Suppressor macrophage (primary cell): Measurements from ENCODE around the gene ALK.
A peak's percentile ranks its signal among the peaks of the same experiment; 100 is the strongest.

Experiments
- DNase-seq, 4 experiments: peaks; one replicate each; pipeline ENCODE4 v3.0.0-alpha.2; 2020 to 2022
- total RNA-seq, 17 experiments: gene quantifications; one replicate each; lab custom pipeline; 2026; ENCODE audit warnings: mixed read lengths in 6 of 17, inconsistent platforms in 3 of 17; lab: John Stamatoyannopoulos, UW

Gene ALK
- 0 to 10.3 (median 0.63) reads per million in 17 experiments for total RNA-seq

DNA sequence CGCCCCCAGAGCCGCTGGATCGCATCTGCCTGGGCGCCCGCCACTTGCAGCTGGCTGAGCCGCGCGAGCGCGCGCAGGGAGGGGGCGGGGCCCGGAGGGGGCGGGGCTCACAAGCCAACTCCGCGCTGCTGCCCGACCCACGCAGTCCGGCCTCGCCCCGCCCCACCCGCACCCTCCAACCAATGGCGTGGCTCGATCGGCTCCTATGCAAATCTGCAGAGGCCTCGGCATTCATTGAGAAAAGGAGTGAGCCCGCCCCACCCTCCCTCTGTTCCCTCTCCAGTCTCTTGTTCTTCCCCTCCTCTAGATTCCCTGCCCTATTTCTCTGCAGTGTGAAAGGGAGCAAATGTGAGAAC, at the start of gene ALK:
Gene ALK, minus strand, starts transcription at position 27 of the 356 bp plus-strand sequence. CDS start 927 bp downstream, outside the sequence.
- peak; percentile 66 to 87 (median 76) for DNase-seq

DNA sequence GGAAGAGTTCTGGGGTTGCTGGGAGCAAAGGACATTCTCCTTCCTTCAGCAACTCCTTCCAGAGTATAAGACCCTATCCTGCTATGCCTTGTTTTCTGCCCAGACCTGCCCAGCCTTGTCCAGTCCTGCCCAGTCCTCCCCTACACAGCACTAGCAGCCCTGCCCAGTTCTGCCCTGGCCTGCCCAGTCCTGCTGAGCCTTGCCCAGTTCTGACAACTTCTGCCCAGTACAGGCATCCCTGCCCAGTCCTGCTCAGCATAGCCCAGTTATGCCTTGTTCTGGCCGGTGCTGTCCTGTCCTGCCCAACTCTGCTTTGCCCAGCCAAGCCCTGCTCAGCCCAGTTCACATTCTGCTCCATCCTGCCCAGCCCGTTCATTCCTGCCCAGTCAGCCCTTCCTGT, 44.9 kb upstream of the ALK start:
- DNase-seq: no peak

DNA sequence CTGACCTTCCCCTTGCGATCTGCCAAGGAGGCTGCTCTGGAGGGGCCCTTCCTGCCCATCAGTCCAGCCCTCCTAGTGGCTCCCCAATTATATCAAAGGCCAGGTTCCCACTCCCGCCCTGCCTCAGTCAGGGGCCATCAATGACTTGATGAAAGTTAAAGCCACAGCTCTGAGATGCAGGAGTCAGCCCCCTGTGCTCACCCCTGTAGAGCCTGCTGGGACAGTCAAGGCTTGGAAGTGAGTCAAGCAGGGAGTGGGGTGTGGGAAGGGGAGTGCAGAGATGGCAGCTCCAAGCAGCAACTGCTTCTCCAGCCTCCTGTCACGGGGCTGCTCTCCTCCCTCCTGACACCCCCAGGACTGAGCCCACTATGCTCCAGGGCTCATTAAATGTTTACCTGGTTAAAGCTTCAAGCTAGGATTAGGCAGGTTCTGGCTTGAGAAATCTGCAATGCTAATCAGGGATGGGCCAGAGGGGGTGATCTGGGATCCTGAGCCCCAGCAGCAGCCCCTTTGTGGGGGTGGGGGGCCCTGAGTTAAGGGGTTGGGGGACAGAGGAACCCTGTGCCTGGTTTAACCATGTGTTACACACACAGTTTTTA, 42.7 kb upstream of the ALK start:
- no peak for DNase-seq

DNA sequence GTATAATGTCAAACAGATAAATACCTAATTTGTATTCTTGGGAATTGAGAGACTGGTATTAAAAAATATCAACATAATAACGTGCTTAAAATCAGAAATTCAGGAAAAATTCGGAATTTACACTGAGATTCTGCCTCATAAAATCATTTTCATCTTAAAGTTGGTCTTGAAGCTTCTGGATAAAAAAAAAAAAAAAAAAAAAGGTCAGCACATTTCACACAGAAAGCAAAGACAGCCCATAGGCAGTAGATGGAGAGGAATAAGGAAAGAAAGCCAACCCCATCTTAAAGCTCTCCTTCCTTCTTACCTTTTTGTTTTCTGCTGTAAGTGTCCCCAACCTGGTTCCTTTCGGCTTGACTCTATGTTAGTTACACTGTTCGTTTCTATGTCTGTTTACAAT, 41.5 kb upstream of the ALK start:
- no peak for DNase-seq

DNA sequence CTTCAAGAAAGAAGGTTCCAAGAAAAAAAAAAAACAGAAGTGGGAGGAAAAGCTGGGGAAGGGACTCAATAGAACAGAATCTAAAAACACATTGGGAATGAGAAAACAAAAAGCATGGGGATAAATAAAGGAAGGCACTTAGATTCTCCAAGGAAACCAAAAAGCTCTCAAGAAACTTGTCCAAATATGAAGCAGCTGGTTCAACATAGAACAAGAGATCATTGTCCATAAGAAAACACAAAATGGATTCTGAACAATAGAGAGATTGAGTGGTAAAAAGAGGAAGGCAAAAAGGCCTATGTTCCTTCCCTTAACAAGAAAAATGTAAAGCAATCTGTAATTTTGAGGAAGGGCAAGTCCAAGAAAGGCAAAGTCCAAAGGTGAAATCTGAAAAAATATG, 32.9 kb upstream of the ALK start:
- no peak for DNase-seq

DNA sequence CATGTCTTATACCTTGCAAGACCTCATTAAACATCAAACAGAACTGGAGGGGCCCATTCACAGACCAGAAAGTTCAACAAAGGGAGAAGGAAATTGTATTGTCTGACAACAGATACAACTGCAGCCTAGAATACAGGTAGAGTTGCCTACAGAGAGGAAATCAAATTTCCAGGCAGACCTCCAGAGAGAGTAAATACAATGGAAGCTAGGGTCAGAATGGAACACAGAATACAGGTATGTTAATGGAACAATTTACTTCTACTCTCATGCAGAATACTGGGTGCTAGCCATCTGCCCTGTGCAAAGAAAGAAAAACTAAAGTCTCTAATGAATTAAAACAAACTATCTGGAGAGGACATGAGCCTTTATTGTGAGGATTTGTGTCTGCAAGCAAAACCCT, 31.6 kb upstream of the ALK start:
- no peak for DNase-seq

DNA sequence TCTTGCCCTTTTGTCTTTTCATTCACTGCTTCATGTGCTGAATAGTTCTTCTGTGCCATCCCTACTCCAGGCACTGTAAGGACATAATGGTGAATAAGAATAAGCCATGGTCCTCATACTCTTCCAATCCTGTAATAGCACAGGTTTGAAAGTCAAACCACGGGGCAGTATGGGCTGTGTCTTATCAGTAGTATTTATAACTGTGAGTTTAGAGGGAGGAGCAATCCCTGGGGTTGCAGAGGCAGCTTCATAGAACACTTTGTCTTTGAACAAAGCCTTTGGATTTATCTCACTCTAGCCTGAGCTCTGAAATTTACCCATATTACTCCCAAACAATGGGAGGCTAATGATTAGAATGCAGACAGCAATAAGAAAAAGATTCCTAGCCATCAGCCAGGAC, 30.2 kb upstream of the ALK start:
- DNase-seq: no peak

DNA sequence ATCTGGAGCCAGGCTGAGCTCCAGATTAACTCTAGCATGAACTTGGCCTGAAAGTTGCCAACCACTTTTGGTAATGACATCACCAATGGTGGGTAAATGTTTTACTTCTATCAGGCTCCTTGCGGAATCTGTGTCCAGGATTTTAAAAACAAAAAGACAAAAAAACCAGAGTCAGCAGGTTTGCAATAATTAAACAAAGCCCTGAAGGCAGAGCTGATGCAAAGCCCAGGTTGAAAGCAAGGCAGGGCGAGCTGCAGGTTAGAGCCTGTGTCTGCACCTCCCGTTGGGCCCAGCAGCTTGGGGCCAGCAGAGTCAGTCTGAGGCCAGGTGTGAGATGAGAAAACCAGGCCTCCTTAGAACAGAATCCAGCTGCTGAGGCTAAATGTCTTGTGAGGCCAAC, 29.1 kb upstream of the ALK start:
- DNase-seq: no peak

DNA sequence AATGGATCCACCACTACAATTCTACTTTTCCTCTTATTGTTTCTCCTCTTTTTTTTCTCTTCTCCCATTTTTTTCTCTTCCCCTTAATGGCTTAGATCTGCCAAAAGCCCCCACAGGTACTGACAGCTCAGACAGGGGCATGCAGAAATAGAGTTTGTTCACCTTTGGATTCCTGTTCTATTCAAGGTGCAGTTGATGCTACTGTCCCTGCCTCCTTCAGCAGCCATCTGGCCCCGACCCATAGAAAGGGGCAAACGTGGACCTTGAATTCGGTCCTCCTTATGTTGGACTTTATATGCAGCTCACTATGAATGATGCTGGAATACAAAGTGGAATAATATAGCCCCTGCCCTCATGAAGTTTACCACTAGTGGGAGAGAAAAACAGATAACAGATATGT, 27.7 kb upstream of the ALK start:
- no peak for DNase-seq

DNA sequence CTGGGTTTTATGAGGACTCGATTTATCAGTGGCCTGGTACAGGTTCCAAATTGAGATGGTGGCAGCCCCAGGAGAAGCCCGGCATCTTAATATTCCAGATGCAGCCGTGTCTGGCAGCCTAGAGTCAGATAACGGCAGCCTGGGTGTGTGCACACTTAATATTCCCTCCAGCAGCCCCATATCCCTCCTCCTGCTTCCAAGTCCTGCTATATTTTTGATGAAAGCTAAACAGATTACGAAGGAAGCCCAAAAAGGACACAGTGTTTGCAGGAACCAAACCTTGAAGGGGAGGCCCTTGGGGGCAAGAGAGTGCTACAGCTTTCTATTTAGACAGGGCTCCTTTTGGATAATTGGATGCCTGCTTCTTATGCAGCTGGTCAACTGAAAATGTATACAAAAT, 25.1 kb upstream of the ALK start:
- no peak for DNase-seq

DNA sequence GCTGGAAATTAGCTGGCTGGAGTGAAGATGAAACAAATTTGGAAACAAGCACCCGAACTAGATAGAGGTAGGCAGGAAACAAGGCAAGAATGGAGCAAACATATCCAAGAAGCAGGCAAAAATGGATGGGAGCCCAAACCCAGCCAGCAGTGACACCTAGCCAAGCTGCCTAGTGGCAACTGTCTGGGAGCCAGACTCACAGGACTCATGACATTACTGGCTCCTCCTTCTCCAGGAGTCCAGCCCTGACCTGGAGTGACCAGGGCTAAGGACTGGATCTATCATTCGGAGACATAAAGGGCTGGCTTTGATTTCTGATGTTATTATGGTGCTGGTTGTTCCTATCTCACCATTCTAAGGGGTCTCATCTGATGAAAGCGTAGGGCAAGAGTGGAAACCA, 21.3 kb upstream of the ALK start:
- no peak for DNase-seq

DNA sequence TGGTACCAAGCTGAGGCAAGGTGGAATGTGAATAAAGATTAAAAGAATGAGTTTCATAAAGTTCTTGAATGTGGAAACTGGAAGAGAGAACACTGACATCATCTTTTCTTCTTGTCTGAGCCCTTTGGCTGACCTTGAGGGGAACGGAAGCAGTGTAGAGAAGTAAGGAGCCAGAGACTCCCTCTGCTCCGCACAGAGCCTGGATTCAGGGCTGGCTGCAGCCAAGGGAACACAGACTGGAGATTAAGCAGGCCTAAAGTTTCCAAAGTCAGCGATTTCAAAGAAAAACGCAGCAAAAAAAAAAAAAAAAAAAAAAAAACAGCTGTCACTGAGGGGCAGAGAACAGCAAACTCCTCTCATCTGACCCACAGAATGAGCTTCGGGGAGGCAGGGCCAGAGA, 19.3 kb upstream of the ALK start:
- no peak for DNase-seq

DNA sequence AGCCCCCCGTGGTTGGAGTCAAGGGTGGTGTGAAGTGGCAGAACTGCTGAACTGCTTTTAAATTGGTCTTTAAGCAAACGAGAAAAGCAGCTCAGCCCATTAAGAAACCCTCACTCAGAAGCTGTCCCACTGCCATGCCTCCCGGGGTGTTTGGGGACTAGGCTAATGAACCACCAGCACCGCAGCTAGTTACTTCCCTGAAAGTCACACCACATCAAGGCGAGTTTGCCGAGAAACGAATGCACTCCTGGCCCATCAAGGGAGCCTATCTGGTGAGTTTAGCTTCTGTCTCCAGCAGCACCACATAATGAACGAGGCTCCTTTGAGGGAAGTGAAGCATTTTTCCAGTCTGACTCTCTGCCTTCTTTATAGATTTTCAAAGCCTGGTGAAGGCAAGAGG, 14.6 kb upstream of the ALK start:
- no peak for DNase-seq

DNA sequence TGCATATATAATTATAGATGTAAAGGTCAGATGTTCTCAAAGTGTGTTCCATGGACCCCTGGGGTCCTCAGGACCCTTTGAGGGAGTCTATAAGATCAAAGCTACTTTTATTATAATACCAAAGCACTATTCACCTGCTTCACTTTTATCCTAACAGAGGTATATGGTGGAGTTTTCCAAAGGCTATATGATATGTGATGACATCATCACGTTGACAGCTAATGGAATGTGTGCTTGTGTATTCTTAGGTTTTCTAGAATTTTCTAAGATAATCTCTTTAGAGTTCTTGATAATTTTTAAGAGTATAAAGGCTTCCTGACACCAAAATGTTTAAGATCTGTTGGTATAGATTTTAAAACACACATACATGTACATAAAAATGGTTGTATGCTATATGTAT, 10.4 kb upstream of the ALK start:
- no peak for DNase-seq

DNA sequence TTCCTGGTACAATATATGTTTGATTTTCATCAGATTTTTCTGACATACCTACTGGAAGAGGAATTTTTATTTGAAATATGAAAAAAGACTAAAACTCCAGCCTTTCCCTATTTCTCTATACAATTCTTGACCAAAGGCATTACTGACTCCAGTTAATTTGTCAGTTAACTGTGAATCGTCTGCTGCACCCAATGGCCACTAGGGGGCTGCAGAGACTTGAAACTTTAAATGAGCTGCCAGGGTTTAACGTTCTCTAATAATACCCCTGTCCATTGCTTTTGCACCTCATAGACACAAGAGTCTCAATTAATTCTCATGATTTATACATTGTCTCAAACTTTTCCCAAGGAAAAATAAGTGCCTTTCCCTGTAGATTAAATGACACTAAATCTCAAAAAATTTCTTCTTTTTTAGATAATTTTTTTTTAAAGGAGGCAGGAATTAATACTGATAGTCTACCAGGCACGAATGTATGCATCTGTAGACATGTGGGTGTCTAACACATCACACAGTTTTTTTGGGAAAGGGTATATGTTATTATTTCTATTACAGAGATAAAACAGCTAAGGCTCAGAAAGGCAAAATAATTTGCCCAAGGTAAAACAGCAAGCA, 1.8 kb upstream of the ALK start:
- DNase-seq: peak; percentile 72 to 85 (median 76)

DNA sequence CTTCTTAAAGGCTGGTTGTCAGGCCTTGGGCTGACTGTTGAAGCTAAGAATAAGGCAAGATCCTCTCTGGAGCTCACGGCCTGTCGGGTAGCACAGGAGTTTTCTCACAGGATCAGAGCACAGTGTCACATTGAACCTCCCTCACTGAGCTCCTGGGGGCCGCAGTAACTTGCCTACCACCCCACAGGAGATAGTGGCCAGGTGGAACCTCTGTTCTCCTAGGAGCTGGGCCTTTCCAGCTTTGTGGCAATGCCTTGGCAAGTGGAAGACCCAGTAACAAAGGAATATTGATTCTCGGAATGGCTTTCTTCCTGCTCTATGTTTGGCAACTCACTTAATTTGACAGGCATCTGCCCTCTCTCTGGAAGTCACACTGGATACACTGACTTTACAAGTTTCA, 1.2 kb upstream of the ALK start:
- no peak for DNase-seq

DNA sequence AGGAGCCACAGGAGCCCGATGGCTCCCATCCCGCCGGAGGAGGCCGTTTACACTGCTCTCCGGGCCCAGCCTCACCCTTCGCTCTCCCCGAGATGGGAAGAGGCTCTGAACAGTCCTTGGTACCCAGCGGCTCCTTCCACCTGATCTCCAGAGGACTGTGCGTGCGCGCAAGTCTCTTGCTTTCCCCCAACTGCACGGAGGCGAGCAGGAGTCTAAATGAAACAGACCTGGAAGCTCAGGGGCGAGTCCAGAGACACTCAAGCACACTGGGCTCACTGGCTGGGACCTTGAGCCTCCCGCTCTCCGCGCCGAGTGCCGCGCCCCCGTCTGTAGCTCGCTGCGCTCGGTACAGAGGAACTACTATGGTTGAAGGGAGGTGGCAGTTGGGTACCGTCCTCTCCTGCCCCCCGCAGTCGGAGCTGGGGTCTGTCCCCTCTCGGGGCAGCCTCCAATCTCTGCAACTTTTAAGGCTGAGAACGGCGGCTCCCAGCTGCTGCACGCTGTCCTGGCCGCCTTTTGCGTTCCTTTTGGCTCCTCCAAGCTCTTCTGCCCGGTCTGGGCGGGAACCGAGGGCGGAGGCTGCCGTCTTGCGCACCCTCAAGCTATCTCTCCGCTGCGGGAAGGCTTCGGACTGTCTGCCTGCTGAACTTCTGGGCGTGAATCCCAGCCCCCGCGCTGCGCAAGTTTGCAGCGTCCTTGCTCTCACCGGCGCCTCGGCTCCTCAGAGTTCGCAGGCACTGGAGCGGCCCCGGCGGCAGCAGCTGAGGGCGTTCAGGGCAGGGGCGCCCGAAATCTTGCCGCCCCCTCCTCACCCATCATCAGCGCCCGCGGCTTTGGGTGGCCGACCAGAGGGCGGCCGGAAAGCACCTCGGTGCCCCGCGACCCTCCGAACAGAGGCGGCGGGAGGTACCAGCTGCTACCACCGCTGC, 491 bp downstream of the ALK start:
- peak in 2 of 4 experiments; percentile 9 to 13 for DNase-seq

DNA sequence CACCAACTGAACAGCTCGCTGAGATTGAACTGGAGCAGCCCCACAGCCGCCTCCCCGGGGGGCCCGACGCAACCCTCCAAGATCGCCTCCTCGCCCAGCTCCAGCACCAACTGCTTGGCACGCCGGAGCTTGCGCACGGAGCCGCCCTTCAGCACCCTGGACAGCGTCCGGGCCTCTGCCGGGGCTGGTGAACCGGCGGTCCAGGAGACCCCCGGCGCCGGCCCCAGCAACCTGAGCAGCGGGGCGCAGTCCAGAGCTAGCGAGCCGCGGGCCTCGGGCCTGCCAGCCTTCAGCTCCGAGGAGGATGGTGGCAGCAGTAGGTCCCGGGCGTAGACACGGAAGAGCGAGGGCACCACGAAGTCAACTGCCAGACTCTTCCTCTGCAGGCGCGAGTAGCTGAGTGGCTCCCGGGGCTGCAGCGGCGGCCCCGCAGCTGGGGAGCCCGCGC, 1.2 kb downstream of the ALK start:
- peak; percentile 9 to 72 (median 48) for DNase-seq

DNA sequence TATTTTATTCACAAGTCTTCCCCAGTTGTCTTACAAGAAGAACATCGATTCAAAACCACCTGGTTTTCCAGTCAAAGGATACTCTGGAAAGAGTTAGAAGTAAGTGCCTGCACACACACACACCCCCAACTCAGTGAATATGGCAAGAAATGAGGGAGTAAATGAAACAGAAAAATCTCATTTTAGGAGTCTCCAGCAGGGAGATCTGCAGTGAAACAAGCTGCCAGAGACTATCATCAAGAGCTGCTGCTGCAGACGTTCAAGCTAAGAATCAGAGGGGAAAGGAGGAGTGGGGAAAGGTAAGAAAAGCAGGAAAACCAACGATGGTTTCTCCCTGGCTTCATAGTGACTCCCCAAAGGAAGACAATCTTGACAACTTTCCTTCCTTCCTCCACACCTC, 2.4 kb downstream of the ALK start:
- DNase-seq: no peak

DNA sequence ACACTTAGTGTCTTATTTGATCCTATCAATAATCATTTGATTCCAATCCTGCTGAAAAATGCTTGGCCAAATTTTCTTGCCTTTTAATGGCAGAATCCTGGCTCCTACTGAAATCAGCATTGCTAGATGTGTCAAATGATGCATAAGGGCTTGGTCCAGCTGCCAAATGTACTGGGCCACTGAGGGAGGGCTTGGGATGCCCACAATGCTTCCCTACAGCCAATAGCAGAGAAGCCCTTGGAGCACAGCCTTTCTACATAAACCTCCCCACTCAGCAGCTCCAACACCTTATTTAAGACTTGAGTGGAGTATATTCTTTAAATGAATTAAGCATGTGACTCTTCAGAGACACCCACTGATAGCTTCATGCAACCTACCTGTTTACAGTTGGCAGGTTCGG, 3.6 kb downstream of the ALK start:
- DNase-seq: no peak

DNA sequence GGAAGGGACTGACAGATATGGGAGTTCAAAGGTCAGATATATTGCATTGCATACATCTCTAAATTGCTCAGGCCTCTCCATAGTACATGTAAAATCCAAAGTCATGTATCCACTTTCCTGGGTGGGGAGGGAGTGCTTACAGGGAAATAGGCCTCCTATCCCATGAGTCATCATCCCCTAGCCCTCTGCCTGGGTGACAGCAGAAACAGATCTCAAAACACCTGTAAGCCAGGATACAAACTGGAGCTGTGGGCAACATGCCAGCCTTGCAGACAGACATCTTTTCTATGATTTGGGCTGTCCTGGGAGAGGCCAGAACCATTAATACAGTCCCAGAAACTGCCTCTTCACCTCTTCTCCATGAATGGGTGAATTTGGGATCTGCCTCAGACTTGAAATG, 4.8 kb downstream of the ALK start:
- no peak for DNase-seq

DNA sequence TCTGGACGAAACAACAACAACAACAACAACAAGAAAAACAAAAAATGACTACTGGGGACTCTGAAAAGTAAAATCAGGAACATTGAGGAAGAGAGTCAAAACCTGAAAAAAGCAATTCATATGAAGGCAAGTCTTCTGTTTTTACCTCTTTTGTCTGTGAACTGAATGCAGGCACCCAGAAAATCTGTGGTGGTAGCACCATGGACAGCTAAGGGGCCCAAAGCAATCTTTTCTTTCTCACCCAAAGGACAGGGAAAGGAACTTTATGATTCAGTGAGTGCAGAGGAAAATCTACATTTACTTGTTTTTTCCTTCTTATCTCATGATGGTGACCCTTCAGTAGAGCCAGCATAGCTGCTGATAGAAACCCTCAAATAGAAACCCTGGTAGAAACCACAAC, 10.4 kb downstream of the ALK start:
- no peak for DNase-seq

DNA sequence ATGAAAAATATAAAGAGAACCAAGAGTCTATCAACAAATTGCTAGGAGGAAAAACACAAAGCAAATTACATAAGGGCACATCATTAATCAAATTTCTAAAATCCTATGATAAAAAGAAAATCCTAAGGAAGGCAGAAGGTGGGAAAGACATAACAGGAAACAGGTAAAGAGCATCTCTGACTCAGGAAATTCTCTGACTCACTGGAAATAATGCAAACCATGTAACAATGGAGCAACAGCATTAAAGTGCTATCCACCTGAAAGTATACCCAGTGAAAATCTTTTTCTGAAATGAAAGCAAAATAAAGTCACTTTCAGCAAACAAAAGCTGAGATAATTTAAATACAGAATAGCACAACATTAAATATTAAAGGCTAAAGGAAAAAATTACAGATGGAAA, 10.9 kb downstream of the ALK start:
- no peak for DNase-seq

DNA sequence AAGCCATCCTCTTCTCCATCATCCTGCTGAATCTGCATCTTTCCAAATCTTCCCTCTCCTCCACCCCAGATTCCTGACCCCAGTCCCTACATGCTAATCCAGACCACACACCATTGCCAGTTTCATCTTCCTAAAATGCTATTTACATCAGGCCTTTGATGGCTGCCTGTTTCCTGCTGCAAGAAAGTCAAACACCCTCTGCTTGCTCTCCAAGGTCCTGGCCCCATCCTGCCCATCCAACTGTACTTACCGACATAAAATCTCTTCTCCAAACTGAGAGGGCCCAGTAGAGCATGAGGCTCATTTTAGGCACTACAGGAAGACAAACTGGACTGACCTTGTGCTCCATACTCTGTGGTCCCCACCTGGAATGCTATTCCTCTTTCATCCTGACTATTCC, 19.0 kb downstream of the ALK start:
- DNase-seq: no peak
